Measurements from ENCODE around the gene DNER. TPM values are rescaled to one million over a fixed set of nuclear protein-coding genes. Genes with fewer than 3 reads are reported as not detected.

The DNER gene
- total and polyA plus RNA-seq, 4 donors = 0.01 TPM; not detected in 3

DNA sequence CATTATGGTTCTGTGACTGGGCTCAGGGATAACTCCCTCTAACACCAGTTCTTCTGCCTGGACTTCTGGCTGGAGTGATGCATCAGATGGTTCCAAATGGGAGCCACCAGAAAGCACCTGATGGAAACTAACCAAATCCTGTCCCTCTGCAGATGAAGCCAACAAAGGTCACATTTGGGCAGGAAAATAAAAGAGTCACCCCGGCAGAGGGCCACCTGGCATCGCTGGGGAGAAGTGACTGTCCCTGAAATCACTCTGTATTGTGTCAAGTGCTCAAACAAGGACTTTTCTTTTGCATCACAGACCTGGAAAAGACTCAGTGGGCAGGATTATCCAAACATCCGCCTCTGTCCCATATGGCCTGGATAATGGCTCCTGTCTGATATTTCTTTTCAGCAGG, 47.5 kb downstream of the DNER start:
- Histone ChIP-seq H3K4me3 (ENCODE audit: low read depth in 1 of 3, low read length in 3 of 3) (no peak overlapping the region), H3K4me1 (ENCODE audit: control insufficient read depth in 4 of 4, insufficient read depth in 4 of 4, low read length in 3 of 4) (no peaks in the 10 kb centered on the region), H3K27ac (ENCODE audit: low read depth in 1 of 2, low read length in 2 of 2) (no peak overlapping the region), H3K36me3 (ENCODE audit: control insufficient read depth in 4 of 4, insufficient read depth in 3 of 4, low read depth in 1 of 4, low read length in 3 of 4) (no peaks in the 10 kb centered on the region), H3K9me3 (ENCODE audit: control insufficient read depth in 4 of 4, low read length in 3 of 4) (no peaks in the 10 kb centered on the region), H3K27me3 (ENCODE audit: control insufficient read depth in 4 of 4, insufficient read depth in 4 of 4, low read length in 3 of 4) (no peaks in the 10 kb centered on the region), H3K9ac (ENCODE audit: low read depth in 1 of 2, low read length in 2 of 2) (no peak overlapping the region)
- DNase-seq (ENCODE audit: low spot score) = no peak
- WGBS = 84% methylated on average over 3 of the region's 3 CpGs
- no peak for TF ChIP-seq JUND (IDR thresholded peaks at IDR 0.05)
- TF ChIP-seq FOXA2 (IDR thresholded peaks at IDR 0.05) = no peak
- TF ChIP-seq, protein P1, sequence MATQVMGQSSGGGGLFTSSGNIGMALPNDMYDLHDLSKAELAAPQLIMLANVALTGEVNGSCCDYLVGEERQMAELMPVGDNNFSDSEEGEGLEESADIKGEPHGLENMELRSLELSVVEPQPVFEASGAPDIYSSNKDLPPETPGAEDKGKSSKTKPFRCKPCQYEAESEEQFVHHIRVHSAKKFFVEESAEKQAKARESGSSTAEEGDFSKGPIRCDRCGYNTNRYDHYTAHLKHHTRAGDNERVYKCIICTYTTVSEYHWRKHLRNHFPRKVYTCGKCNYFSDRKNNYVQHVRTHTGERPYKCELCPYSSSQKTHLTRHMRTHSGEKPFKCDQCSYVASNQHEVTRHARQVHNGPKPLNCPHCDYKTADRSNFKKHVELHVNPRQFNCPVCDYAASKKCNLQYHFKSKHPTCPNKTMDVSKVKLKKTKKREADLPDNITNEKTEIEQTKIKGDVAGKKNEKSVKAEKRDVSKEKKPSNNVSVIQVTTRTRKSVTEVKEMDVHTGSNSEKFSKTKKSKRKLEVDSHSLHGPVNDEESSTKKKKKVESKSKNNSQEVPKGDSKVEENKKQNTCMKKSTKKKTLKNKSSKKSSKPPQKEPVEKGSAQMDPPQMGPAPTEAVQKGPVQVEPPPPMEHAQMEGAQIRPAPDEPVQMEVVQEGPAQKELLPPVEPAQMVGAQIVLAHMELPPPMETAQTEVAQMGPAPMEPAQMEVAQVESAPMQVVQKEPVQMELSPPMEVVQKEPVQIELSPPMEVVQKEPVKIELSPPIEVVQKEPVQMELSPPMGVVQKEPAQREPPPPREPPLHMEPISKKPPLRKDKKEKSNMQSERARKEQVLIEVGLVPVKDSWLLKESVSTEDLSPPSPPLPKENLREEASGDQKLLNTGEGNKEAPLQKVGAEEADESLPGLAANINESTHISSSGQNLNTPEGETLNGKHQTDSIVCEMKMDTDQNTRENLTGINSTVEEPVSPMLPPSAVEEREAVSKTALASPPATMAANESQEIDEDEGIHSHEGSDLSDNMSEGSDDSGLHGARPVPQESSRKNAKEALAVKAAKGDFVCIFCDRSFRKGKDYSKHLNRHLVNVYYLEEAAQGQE (IDR thresholded peaks at IDR 0.05) = no peak
- TF ChIP-seq NR2F2 (IDR thresholded peaks at IDR 0.05) = no peak
- no peak for TF ChIP-seq YY1 (IDR thresholded peaks at IDR 0.05)
- no peak for TF ChIP-seq HNF4A (conservative IDR thresholded peaks at IDR 0.05)
- no peak for TF ChIP-seq RXRA (IDR thresholded peaks at IDR 0.05)
- no peak for TF ChIP-seq SP1 (IDR thresholded peaks at IDR 0.05)
- TF ChIP-seq, protein P2, sequence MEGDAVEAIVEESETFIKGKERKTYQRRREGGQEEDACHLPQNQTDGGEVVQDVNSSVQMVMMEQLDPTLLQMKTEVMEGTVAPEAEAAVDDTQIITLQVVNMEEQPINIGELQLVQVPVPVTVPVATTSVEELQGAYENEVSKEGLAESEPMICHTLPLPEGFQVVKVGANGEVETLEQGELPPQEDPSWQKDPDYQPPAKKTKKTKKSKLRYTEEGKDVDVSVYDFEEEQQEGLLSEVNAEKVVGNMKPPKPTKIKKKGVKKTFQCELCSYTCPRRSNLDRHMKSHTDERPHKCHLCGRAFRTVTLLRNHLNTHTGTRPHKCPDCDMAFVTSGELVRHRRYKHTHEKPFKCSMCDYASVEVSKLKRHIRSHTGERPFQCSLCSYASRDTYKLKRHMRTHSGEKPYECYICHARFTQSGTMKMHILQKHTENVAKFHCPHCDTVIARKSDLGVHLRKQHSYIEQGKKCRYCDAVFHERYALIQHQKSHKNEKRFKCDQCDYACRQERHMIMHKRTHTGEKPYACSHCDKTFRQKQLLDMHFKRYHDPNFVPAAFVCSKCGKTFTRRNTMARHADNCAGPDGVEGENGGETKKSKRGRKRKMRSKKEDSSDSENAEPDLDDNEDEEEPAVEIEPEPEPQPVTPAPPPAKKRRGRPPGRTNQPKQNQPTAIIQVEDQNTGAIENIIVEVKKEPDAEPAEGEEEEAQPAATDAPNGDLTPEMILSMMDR (IDR thresholded peaks at IDR 0.05; ENCODE audit: low read depth, low read length, missing input control) = no peak
- TF ChIP-seq FOXA1 (IDR thresholded peaks at IDR 0.05) = no peak
- TF ChIP-seq RAD21 (IDR thresholded peaks at IDR 0.05) = no peak
- TF ChIP-seq, protein P3, sequence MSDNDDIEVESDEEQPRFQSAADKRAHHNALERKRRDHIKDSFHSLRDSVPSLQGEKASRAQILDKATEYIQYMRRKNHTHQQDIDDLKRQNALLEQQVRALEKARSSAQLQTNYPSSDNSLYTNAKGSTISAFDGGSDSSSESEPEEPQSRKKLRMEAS (IDR thresholded peaks at IDR 0.05) = no peak
- TF ChIP-seq, protein P4, sequence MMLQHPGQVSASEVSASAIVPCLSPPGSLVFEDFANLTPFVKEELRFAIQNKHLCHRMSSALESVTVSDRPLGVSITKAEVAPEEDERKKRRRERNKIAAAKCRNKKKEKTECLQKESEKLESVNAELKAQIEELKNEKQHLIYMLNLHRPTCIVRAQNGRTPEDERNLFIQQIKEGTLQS (IDR thresholded peaks at IDR 0.05) = no peak

DNA sequence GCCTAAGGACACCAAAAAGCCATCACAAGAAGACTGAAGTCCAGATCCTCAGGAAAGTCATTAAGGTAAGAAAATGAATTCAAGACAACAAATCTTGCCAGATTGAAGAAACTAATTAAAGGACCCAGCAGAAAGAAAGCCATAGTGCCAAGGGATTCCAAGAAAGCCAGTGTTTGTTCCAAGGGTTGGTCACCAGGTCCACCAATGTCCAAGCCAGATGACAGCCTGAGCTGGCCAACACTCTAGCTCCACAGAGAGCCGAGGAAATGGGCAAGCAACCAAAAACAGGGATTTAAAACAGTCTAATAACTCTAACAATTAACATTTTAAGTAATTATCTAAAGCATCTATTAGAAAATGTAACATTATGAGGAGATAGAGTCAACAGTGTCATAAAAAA, 49.2 kb downstream of the DNER start:
- 53% methylated on average over 1 of the region's 1 CpG for WGBS
- no peaks in the 10 kb centered on the region for H3K9me3 ChIP-seq (ENCODE audit: control insufficient read depth in 4 of 4, low read length in 3 of 4)
- DNase-seq (ENCODE audit: low spot score) = no peak
- no peaks in the 10 kb centered on the region for H3K36me3 ChIP-seq (ENCODE audit: control insufficient read depth in 4 of 4, insufficient read depth in 3 of 4, low read depth in 1 of 4, low read length in 3 of 4)
- H3K9ac ChIP-seq (ENCODE audit: low read depth in 1 of 2, low read length in 2 of 2) = no peak overlapping the region
- H3K4me3 ChIP-seq (ENCODE audit: low read depth in 1 of 3, low read length in 3 of 3) = no peak overlapping the region
- TF ChIP-seq GABPA (IDR thresholded peaks at IDR 0.05 in 1 of 2, conservative IDR thresholded peaks at IDR 0.05 in 1 of 2) = no peak
- TF ChIP-seq HNF4A (conservative IDR thresholded peaks at IDR 0.05) = no peak
- TF ChIP-seq, protein P5, sequence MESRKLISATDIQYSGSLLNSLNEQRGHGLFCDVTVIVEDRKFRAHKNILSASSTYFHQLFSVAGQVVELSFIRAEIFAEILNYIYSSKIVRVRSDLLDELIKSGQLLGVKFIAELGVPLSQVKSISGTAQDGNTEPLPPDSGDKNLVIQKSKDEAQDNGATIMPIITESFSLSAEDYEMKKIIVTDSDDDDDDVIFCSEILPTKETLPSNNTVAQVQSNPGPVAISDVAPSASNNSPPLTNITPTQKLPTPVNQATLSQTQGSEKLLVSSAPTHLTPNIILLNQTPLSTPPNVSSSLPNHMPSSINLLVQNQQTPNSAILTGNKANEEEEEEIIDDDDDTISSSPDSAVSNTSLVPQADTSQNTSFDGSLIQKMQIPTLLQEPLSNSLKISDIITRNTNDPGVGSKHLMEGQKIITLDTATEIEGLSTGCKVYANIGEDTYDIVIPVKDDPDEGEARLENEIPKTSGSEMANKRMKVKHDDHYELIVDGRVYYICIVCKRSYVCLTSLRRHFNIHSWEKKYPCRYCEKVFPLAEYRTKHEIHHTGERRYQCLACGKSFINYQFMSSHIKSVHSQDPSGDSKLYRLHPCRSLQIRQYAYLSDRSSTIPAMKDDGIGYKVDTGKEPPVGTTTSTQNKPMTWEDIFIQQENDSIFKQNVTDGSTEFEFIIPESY (IDR thresholded peaks at IDR 0.05) = no peak
- no peak for TF ChIP-seq NR2F2 (IDR thresholded peaks at IDR 0.05)
- TF ChIP-seq, protein P4 (IDR thresholded peaks at IDR 0.05) = no peak
- TF ChIP-seq RXRA (IDR thresholded peaks at IDR 0.05) = no peak
- TF ChIP-seq, protein P1 (IDR thresholded peaks at IDR 0.05) = no peak
- H3K27ac ChIP-seq (ENCODE audit: low read depth in 1 of 2, low read length in 2 of 2) = no peak overlapping the region
- no peaks in the 10 kb centered on the region for H3K4me1 ChIP-seq (ENCODE audit: control insufficient read depth in 4 of 4, insufficient read depth in 4 of 4, low read length in 3 of 4)
- no peaks in the 10 kb centered on the region for H3K27me3 ChIP-seq (ENCODE audit: control insufficient read depth in 4 of 4, insufficient read depth in 4 of 4, low read length in 3 of 4)
